GM18868 (cell line): ENCODE measurements around the gene CCDC88C.

Experiments used
- ATAC-seq: cut with Tn5 transposase; IDR thresholded peaks from one replicate; pipeline ENCODE4 v1.9.1; 2021; ENCODE audit warnings: mild to moderate bottlenecking, moderate library complexity; ENCODE audit not compliant: unreplicated experiment

The CCDC88C gene

DNA sequence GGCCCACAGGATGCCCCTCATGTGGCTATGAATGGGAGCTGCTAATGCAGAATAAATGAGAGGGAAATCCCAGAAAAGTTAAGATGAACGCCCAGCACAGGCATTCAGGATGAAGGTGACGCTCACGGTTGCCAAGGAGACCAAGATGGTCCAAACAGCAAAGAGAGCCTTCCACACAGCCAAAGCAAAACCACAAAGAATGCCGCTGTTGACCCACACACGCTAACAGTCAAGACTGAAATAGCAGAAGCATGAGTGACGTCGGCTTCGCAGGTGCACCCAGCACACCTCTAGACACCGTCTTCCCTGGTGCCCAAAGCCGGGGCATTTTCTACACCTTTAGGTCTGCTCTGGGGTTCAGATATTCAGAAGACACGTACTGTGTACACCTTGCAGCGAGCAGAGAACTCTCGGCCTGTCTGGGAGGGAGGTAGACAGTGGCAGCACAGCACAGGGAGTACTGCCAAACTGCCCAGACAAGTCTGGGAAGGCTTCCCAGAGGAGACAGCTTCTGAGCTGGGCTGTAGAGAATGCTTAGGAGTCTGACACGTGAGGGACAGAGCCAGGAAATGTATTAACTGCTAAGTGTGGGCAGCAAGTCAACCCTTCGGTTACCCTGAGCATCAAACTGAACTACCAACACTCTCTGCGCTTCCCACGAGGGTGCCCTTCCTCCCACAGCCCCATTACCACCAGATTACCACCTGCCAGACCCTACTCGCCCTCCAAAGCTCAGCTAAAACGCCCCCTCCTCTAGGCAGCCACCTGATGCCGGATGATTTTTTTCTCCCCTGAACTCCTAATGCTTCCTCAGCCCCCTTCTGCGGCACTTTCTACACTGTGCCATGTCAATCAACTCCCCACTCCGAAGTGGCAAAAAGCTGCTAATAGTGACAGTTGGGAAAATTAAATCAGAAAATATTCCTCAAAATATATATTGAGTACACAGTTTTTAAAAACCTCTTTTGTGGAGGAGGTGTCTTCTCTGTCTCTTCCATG lies 50.1 kb downstream of the CCDC88C start:
- ATAC-seq, result peak; percentile 71

DNA sequence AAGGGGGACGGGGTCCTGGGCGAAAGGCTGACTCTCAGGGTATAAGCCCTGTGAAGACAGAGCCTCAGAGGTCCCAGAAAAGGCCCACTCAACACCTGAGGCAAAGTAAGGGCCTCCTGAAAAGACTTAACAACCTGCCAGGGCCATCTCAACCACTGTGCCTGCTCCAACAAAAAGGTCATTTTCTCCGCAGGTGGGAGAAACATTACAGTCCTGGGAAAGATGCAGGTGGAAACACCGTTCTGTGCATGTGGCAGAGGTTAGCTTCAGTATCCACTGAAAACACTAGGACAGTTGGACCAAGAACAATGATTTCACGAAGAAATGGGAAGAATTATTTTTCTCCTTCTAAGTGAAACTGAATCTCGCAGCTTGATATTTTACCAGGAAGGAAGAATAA lies 50.9 kb downstream of the CCDC88C start:
- no peak for ATAC-seq

DNA sequence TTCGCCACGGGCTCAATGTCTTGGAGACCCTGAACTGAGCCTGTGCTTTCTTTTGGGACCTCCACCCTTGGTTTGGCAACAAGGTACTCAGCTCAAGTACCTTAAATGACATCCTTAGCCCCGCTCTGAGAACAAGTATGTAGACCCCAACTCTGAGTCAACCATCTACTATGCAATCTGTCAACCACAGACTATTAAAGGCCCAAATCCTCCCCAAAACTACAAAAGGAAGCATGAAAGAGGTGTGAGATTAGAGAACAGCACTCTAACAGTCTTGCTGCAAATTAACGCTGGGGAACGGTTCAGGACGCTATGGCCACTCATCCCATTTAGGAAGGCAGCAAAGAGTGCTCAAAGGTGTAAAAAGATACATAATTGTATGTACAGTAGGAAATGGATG lies 52.1 kb downstream of the CCDC88C start:
- ATAC-seq, result no peak

DNA sequence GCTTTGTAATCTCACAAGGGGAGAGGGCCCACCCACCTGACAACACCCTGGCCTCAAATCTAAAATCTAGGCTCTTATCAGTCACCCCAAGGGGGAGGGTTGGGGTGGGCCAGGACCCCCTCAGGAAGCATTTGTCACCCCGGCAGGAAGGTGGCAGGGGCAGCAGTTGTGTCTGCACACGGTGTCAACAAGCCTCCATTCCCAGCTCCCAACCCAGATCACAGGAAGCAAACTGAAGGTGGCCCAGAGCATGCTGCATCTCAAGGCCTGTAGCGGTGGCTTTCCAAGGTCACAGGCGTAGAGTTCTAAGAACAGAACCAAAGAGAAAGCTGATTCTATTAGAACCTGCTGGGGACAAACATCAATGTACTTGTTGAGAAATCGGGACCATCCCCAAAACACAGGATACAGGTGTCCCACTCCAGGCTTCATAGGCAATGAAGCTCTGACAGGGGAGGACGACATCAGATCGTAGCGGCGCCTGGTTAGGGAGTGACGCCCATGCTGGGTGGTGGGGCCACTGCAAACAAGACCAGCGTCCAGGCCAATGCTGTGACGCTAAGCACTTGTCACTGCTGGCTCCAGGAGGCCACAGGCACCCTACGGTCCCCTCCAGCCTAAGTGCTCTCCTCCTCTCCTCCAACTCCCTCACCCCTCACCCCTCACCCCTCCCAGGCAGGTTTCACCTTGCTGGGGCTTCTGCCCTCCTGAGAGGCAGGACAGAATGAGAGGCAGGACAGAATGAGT lies 52.9 kb downstream of the CCDC88C start:
- no peak for ATAC-seq

DNA sequence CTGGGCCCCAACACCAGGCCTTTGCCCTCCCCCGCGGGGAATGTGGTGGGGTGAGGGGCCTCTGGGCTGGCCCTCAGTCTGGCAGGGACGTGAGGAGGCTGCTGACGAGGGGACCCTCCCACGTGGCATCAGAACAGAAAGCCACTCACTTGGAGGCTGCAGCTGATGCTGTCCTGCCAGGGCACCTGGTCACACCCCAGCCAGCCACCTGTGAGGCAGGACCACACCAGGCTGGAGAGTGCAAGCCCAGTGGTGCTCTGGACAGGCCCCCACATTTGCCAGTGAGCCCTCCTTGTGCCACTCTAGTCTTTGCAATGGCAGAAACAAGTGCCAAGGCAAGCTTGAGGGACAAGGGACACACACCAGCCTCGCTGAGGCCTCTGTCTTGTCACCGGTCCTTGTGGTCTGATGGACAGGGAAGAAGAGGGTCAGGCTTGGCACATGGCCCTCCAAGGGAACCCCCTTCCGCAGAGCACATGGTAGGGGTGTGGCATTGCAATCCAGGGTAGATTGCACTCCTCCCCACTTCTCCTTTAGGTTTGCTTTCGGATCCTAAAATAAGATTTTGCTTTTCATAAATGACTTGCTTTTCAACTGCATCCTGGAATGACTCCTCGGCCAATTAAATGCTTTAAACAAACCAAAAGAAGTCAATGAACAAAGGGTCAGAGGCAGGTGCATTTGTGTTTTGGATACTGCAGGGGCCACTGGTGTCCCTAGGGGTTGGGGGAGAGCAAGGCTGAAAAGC lies 53.7 kb downstream of the CCDC88C start:
- ATAC-seq, result peak; percentile 71

DNA sequence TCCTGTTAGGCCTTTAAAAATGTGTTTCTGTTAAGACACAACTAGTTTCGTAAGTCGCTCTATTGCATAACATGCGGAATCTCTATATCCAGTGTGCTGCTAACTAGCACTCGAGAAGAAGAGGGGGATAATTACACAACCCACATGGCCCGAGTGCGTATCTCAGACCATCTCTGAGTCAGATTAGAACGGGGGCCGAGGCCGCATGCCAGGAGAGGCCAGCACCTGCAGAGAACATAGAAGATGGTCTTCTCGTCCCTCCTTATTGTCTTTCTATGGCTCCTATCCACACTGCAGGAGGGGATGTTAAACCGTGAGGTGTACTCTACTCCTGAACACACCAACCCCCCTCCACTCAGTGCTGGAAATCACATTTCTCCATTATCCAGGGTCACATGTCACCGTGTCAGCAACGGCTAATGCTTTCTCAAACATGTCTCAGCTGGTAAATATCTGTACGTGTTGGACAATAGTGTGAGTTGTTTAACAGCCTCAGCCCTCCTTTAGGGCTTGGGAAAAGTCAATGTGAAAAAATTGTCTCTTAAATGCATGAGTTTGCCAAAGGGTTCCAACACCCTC lies 56.3 kb downstream of the CCDC88C start:
- ATAC-seq, result no peak

DNA sequence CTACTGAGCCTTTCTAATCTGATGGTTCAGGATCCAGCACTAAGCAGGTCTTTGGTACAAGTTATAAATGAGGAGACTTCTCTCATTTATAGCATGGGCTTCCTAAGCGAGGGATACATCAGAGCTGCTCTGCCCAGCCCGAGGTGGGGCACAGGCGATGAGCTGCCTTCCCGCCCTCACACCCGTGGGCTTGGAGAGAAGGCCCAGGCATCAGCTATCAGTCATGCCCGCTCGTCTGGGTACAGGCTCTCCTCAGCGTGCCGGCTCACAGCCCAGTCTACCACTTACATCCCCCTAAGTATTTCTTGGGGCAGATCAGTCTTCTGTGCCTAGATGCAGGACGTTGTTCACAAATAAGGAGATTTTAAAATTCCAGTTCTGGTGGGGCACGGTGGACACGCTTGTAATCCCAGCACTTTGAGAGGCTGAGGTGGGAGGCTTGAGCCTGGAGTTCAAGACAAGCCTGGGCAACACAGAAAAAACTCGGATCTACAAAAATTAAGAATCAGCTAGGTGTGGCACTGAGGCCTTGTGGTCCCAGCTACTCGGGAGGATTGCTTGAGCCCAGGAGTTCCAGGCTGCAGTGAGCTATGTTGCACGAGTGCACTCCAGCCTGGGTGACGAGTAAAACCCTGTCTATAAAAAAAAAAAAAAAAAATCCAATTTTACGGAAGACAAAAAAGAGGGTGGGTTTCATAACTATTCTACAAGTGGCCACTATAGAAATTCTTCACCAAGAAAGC lies 57.0 kb downstream of the CCDC88C start:
- ATAC-seq, result no peak

DNA sequence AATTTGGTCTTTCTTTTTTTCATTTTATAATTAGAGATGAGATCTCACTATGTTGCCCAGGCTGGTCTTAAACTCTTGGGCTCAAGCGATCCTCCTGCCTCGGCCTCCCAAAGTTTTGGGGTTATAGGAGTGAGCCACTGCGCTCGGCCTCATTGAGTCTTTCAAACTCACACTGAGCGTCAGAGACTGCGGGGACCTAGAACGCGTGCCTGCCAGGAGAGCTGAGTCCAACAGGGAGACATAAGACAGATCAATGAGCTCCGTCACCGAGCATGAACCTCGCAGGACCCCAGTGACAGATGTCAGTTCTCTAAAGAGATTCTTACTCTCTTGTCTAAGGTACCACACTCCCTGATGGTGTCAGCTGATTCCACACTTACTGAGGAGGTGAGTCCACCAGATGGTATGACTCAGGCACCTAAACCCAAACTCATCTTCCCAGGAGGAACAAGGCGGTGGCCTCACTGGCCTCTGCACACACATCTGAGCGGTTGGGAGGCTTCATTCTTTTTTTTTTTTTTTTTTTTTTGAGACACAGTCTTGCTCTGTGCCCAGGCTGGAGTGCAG lies 58.9 kb downstream of the CCDC88C start:
- no peak for ATAC-seq

DNA sequence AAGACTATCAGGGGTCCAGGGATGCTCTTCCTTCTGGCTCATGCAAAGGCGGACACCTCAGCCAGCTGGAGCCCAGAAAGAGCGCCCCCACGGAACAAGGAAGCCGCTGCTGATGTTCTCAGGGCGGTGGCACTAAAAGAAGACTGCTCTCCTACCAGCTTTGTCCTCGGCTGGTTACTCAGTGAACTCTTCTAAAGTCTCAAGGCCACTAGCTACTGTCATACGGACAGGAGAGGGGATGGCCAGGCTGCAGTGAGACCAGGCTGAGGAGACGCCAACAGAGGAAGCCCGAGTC lies 59.6 kb downstream of the CCDC88C start:
- no peak for ATAC-seq

DNA sequence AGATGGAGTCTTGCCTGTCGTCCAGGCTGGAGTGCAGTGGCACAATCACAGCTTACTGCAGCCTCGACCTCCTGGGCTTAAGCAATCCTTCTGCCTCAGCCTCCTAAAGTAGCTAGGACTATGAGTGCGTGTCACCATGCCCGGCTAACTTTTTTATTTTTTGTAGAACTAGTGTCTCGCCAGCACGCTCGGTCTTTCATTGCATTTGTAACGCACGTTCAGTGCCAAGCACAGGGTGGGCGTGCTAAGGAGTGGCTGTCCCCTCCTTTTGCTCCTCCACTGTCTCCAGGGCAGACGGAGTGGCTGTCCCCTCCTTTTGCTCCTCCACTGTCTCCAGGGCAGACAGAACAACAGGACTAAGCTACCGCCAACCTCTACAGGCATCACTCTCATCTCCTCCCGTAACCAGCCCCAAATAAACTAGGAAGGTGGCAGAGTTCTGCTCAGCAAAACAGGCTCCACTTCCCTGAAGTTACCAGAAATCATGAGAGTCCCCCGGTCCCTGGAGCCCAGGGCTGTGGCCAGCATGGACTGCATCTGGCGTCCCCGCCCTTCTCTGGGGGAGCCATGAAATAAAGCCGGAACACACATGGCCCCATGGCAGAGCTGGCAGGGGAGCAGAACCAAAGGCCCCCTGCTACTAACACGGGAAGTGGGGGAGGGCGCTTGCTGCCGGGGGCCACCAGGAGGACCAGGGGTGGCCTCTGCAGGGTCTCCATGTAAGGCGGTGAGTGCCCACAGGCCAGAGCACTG lies 60.2 kb downstream of the CCDC88C start:
- no peak for ATAC-seq

DNA sequence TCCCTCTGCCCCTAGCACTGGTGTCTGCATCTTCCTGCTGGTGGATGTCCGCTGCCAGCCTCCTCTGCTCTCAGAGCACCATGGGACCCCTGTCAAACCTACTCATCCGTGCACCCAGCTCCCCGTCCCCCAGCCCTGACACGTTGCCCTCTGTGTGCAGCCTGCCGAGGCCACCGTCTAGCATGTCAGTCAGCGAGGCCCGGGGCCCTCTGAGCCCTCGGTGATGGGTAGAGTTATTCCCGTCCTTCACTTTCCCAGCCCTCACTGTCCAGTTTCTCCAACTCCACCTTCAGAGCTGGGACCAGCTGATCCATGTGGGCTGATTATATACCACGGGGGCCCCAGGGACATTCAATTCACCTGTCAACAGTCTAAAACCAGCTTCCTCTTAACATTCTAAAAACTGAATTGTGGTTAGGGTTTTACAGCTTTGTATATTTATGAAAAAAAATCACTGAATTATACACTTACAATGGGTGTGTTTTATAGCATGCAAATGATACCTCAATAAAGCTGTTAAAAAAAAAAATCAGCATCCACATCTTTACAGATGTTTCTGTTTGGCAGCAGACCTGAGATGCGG lies 61.3 kb downstream of the CCDC88C start:
- ATAC-seq, result peak; percentile 21

DNA sequence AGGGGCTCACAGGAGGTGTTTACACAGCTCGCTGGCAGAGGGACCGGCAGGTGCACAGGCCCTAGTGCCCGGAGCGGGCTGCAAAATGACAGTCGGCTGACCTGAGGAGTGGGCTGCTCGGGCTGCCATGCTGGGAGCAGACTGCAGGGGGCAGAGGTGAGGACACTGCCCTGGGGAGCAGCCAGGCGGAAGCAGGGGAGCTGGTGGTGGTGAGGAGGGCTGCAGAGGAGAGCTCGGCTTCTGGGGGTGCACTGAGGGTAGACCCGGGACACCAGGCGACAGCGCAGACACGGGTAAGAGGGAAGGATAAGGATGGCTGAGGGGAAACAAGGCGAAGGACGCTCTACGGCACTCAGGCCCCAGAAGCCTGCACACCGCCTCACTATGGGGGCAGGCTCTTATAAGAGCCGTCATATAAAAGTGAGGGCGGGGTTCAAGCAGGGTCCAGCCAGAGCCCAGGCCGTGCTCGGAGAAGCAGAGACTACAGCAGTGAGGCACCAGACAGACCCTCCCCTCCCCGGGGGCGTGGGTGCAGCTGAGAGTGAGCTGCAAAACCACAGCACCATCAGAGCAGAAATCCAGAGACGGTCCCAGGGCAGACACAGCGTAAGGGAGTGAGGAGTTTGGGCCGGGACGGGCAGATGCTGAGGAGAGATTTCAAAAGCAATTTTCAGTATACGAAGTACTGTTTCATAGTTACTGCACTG lies 62.5 kb downstream of the CCDC88C start:
- ATAC-seq, result no peak

DNA sequence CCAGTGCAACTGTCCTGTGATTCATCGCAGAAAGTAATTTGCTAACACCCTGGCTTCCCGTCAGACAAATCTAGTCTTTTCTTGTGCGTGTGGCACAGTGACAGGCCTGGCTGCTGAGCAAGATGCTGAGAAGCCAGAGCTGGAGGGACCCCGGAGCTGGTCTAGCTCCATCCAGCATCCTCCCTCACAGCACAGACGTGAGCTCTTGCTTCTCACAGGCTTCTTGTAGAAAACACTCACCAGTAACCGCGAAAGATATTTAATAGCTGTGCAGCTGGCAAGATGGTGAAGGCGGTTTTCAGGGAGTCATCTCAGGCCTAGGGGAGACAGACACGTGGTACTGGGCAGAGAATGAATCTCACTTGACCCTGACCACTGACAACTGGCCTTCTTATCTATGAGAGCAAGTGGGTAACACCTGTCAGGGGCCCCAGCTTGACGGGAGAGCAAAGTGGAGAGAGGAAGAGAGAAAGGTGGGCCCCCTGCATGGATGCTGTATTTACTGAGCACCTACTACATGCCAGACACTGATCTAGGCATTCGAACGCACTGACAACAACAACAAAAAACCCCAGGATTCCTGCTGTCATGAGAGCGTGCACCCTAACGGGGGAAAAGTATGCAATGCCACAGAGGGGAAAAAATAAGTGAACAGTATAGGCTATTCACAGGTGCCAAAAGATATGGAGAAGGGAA lies 63.3 kb downstream of the CCDC88C start:
- no peak for ATAC-seq

DNA sequence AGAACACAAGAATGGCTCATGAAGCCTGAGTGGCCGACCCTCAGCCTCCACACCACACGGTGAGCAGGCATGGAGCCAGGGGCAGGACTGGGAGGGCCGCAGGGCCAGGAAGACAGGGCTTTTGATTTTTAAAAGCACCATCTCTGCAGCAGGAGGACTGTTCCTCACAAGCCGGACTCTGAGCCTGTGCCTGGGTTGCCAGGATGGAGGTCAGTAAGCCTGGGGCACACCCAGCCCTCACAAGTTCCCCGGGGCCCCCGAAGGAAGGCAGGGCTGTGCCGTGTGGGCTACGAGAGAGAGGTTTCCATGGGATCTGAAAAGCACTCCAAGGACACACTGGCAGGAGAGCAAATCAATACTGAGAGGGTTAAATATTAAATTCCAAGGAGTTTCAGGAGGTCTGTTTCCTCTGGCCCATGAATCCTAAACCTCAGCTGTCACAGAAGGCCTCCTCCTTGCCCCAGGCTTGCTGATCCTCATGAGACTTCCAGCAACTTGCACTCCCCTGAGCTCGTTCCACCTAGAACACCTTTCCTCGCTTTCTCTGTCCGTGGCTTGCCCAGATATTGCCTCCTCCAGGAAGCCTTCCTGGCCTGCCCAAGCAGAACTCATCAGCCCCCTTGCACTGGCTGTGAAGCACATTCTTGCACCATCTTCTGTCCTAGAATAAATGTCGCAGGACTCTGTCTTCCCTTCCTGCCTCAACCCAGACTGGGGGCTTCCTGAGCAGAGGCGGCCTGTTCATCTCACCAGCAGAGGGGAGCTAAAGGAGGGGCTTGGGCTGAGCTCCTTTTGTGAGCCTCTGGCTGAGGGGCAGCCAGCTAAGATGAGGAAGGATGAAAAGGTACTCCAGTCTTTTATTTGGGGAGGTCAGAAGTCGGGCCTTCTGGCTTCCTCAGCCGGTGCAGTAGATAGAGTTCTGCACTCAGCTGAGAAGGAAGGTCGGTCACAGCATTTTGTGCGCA lies 64.6 kb downstream of the CCDC88C start:
- ATAC-seq, result no peak

DNA sequence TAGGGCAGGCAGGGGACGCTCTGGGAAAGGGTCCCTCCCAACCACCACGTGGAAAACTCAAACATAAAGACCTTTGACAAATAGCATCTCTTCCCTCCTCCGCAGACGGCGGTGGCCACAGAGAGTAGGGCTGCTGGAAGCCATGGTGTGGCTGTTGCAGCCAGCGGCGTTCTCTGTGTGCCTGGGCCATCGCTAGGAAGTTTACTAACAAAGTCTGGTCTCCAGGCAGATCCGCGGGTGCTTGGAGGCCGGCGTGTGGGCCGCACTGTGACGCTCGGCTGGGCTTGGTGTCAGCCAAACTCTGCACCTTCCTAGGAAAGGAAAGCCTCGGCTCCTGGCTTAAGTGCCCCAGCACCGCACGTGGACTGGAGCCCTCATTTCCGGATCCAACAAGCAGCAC lies 65.6 kb downstream of the CCDC88C start:
- ATAC-seq, result no peak

DNA sequence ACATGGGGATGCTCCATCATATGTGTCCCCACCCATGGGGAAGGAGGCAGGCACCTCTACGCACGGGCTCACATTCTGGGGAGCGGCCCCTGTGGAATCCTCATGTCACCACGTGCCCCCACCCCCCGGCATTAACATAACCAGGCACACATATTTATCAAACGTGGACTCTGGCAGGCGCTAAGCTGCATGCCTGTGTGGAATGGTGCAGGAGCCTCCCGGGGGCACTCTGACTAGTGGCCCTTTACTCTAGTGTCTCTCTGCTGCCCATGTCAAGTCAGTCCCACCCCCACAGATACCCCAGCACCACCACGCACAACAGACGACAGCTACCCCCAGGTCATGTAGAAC lies 66.1 kb downstream of the CCDC88C start:
- no peak for ATAC-seq
